ENCODE measurements around the gene SERPINA5. TPM values are rescaled to one million over a fixed set of nuclear protein-coding genes. Genes with fewer than 3 reads are reported as not detected.

Gene SERPINA5
- total RNA-seq, 1 experiment from 2014 or later: 3.0 TPM

DNA sequence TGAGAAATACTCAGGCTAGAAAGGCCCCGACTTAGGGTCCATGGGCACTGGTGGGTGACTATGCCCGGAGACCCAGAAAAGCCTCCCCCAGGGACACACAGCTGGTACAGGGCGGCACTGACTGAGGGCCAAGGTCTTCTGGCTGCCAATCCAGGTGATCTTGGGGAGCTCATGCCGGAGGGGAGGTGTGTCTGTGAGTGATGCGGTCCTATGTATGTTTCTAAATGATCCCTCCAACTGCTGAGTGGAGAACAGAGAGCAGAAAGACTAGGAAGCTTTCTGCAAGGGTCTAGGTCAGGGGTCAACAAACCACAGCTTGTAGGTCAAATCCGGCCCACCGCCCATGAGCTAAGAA is 19.6 kb upstream of the SERPINA5 start:
- no TSS peak for BruUV-seq (replicated peaks)
- no peaks in the 10 kb centered on the region for H3K79me2 ChIP-seq (ENCODE audit: insufficient read depth, low read length)
- H3K4me2 ChIP-seq (ENCODE audit: low read length): no peak overlapping the region
- RAD21 ChIA-PET (ENCODE audit: low non-redundant PET in 1 of 2, low total read pairs in 2 of 2, uncharacterized antibody in 2 of 2, unreplicated experiment in 2 of 2): no interaction called here
- POLR2A ChIA-PET: interaction anchor here (1.2 kb wide), 1 partner anchor 38 kb away, joined by 3 read pairs; no protein-coding TSS in a partner anchor
- no peak for TF ChIP-seq RAD21 (IDR thresholded peaks at IDR 0.05; ENCODE audit: low read depth)
- TF ChIP-seq TCF7L2 (IDR thresholded peaks at IDR 0.05; ENCODE audit: borderline replicate concordance, extremely low read depth, insufficient read depth, insufficient read length): no peak
- no peak for TF ChIP-seq SRF (IDR thresholded peaks at IDR 0.05; ENCODE audit: low read depth)
- no peak for TF ChIP-seq CBX3 (IDR thresholded peaks at IDR 0.05; ENCODE audit: low read depth)
- TF ChIP-seq EGR1 (IDR thresholded peaks at IDR 0.05; ENCODE audit: low read depth): no peak
- TF ChIP-seq, protein P1, sequence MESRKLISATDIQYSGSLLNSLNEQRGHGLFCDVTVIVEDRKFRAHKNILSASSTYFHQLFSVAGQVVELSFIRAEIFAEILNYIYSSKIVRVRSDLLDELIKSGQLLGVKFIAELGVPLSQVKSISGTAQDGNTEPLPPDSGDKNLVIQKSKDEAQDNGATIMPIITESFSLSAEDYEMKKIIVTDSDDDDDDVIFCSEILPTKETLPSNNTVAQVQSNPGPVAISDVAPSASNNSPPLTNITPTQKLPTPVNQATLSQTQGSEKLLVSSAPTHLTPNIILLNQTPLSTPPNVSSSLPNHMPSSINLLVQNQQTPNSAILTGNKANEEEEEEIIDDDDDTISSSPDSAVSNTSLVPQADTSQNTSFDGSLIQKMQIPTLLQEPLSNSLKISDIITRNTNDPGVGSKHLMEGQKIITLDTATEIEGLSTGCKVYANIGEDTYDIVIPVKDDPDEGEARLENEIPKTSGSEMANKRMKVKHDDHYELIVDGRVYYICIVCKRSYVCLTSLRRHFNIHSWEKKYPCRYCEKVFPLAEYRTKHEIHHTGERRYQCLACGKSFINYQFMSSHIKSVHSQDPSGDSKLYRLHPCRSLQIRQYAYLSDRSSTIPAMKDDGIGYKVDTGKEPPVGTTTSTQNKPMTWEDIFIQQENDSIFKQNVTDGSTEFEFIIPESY (IDR thresholded peaks at IDR 0.05; ENCODE audit: extremely low read depth, insufficient replicate concordance, low read length): no peak
- no peak for TF ChIP-seq POLR2AphosphoS5 (IDR thresholded peaks at IDR 0.05; ENCODE audit: low read depth, low read length)
- no peak overlapping the region for H3K9ac ChIP-seq (ENCODE audit: low read length)
- no peaks in the 10 kb centered on the region for H3K4me1 ChIP-seq (ENCODE audit: control insufficient read depth in 1 of 2, insufficient read depth in 2 of 2, low read length in 2 of 2)
- no peak overlapping the region for H2AFZ ChIP-seq (ENCODE audit: low read depth, low read length, poor library complexity, severe bottlenecking)
- no peaks in the 10 kb centered on the region for H3K27me3 ChIP-seq (ENCODE audit: insufficient read depth, low read length)
- H3K27ac ChIP-seq (ENCODE audit: low read depth, low read length): no peak overlapping the region
- H3K36me3 ChIP-seq (ENCODE audit: control insufficient read depth in 1 of 2, insufficient read depth in 2 of 2, low read length in 2 of 2): no peaks in the 10 kb centered on the region
- no peaks in the 10 kb centered on the region for H3K9me3 ChIP-seq (ENCODE audit: control insufficient read depth in 1 of 2, insufficient read depth in 1 of 2, low read depth in 1 of 2, low read length in 2 of 2)
- no peaks in the 10 kb centered on the region for H4K20me1 ChIP-seq (ENCODE audit: insufficient read depth)
- CTCF ChIA-PET: interaction anchor here (1.1 kb wide), 1 partner anchor 12 kb away, joined by 6 read pairs; no protein-coding TSS in a partner anchor
- intact Hi-C loops (cut with micrococcal nuclease): no loop called here
- no peak overlapping the region for H3K4me3 ChIP-seq (replicated peaks in 1 of 2; ENCODE audit: low read depth in 1 of 2, low read length in 2 of 2)
- H3K9me2 ChIP-seq (ENCODE audit: insufficient read depth): no peaks in the 10 kb centered on the region
- ATAC-seq (no peak), DNase-seq (ENCODE audit: low read depth, low spot score) (no peak)

DNA sequence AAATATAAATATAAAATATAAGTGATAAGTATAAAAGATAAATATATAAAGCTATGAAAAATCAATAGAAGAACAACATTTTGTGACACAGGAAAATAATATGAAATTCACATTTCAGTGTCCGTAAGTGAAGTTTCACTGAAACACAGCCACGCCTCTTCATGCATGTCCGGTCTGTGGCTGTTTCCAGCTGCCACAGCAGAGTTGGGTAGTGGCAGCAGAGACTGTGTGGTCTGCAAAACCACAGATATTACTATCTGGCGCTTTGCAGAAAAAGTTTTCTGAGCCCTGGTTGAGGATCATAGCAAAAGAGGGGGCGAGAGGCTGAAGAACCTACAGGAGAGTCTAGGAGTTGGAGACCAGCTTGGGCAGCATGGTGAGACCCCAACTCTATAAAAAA is 19.2 kb upstream of the SERPINA5 start:
- no peaks in the 10 kb centered on the region for H3K4me1 ChIP-seq (ENCODE audit: control insufficient read depth in 1 of 2, insufficient read depth in 2 of 2, low read length in 2 of 2)
- ChIA-PET POLR2A (interaction anchor here (1.2 kb wide), 1 partner anchor 37 kb away, joined by 3 read pairs; no protein-coding TSS in a partner anchor), RAD21 (ENCODE audit: low non-redundant PET in 1 of 2, low total read pairs in 2 of 2, uncharacterized antibody in 2 of 2, unreplicated experiment in 2 of 2) (no interaction called here), CTCF (interaction anchor here (1.1 kb wide), 1 partner anchor 13 kb away, joined by 6 read pairs; no protein-coding TSS in a partner anchor)
- no peak overlapping the region for H3K27ac ChIP-seq (ENCODE audit: low read depth, low read length)
- H3K9ac ChIP-seq (ENCODE audit: low read length): no peak overlapping the region
- no peak overlapping the region for H3K4me2 ChIP-seq (ENCODE audit: low read length)
- BruUV-seq (replicated peaks): no TSS peak
- DNase-seq (ENCODE audit: low read depth, low spot score): no peak
- H2AFZ ChIP-seq (ENCODE audit: low read depth, low read length, poor library complexity, severe bottlenecking): no peak overlapping the region
- H4K20me1 ChIP-seq (ENCODE audit: insufficient read depth): no peaks in the 10 kb centered on the region
- no peaks in the 10 kb centered on the region for H3K79me2 ChIP-seq (ENCODE audit: insufficient read depth, low read length)
- no peak for ATAC-seq
- intact Hi-C loops (cut with micrococcal nuclease): no loop called here
- no peak overlapping the region for H3K4me3 ChIP-seq (replicated peaks in 1 of 2; ENCODE audit: low read depth in 1 of 2, low read length in 2 of 2)
- no peaks in the 10 kb centered on the region for H3K9me2 ChIP-seq (ENCODE audit: insufficient read depth)
- no peaks in the 10 kb centered on the region for H3K27me3 ChIP-seq (ENCODE audit: insufficient read depth, low read length)
- no peak for TF ChIP-seq ZNF274 (IDR thresholded peaks at IDR 0.05; ENCODE audit: low read depth, low read length)
- no peak for TF ChIP-seq TCF7L2 (IDR thresholded peaks at IDR 0.05; ENCODE audit: borderline replicate concordance, extremely low read depth, insufficient read depth, insufficient read length)
- TF ChIP-seq EZH2phosphoT487 (IDR thresholded peaks at IDR 0.05; ENCODE audit: borderline replicate concordance): no peak
- no peak for TF ChIP-seq SIN3A (IDR thresholded peaks at IDR 0.05; ENCODE audit: low read depth)
- no peak for TF ChIP-seq FOSL1 (IDR thresholded peaks at IDR 0.05; ENCODE audit: low read depth)
- TF ChIP-seq, protein P2, sequence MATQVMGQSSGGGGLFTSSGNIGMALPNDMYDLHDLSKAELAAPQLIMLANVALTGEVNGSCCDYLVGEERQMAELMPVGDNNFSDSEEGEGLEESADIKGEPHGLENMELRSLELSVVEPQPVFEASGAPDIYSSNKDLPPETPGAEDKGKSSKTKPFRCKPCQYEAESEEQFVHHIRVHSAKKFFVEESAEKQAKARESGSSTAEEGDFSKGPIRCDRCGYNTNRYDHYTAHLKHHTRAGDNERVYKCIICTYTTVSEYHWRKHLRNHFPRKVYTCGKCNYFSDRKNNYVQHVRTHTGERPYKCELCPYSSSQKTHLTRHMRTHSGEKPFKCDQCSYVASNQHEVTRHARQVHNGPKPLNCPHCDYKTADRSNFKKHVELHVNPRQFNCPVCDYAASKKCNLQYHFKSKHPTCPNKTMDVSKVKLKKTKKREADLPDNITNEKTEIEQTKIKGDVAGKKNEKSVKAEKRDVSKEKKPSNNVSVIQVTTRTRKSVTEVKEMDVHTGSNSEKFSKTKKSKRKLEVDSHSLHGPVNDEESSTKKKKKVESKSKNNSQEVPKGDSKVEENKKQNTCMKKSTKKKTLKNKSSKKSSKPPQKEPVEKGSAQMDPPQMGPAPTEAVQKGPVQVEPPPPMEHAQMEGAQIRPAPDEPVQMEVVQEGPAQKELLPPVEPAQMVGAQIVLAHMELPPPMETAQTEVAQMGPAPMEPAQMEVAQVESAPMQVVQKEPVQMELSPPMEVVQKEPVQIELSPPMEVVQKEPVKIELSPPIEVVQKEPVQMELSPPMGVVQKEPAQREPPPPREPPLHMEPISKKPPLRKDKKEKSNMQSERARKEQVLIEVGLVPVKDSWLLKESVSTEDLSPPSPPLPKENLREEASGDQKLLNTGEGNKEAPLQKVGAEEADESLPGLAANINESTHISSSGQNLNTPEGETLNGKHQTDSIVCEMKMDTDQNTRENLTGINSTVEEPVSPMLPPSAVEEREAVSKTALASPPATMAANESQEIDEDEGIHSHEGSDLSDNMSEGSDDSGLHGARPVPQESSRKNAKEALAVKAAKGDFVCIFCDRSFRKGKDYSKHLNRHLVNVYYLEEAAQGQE (IDR thresholded peaks at IDR 0.05; ENCODE audit: low read depth): no peak
- no peak for TF ChIP-seq SRF (IDR thresholded peaks at IDR 0.05; ENCODE audit: low read depth)
- TF ChIP-seq EZH2 (IDR thresholded peaks at IDR 0.05): no peak
- no peak for TF ChIP-seq YY1 (IDR thresholded peaks at IDR 0.05; ENCODE audit: extremely low read depth, insufficient replicate concordance, low read depth, low read length)
- H3K9me3 ChIP-seq (ENCODE audit: control insufficient read depth in 1 of 2, insufficient read depth in 1 of 2, low read depth in 1 of 2, low read length in 2 of 2): no peaks in the 10 kb centered on the region
- no peaks in the 10 kb centered on the region for H3K36me3 ChIP-seq (ENCODE audit: control insufficient read depth in 1 of 2, insufficient read depth in 2 of 2, low read length in 2 of 2)
